ENCODE measurements around the gene DOC2B.

DNA sequence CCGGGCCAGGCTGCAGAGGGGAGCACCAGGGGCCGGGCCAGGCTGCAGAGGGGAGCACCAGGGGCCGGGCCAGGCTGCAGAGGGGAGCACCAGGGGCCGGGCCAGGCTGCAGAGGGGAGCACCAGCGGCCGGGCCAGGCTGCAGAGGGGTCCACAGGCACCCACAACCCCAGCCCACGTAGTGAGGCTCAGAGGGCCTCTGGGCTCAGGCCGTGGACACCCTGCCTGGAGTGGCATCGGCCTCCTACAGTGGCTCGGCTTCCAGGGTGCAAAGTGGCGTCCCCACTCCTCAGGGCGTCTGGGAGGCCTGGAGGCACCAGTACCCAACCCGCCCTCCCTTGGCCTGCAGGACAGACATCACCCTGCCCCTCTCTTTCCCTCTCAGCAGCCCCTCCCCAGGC lies 9.6 kb downstream of the DOC2B start:
- TF ChIP-seq POLR2A (IDR thresholded peaks at IDR 0.05; ENCODE audit: low read depth) = no peak
- TF ChIP-seq POLR2AphosphoS5 (IDR thresholded peaks at IDR 0.05) = no peak
- TF ChIP-seq, protein P1, sequence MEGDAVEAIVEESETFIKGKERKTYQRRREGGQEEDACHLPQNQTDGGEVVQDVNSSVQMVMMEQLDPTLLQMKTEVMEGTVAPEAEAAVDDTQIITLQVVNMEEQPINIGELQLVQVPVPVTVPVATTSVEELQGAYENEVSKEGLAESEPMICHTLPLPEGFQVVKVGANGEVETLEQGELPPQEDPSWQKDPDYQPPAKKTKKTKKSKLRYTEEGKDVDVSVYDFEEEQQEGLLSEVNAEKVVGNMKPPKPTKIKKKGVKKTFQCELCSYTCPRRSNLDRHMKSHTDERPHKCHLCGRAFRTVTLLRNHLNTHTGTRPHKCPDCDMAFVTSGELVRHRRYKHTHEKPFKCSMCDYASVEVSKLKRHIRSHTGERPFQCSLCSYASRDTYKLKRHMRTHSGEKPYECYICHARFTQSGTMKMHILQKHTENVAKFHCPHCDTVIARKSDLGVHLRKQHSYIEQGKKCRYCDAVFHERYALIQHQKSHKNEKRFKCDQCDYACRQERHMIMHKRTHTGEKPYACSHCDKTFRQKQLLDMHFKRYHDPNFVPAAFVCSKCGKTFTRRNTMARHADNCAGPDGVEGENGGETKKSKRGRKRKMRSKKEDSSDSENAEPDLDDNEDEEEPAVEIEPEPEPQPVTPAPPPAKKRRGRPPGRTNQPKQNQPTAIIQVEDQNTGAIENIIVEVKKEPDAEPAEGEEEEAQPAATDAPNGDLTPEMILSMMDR (IDR thresholded peaks at IDR 0.05) = no peak
- TF ChIP-seq EP300 (IDR thresholded peaks at IDR 0.05) = no peak

Measured in esophagus muscularis mucosa (tissue), 4 donors.